ENCODE results near the gene STK24.

GRCh38 chr13:98540476-98540875 lies 36.4 kb downstream of the STK24 start:
- TF ChIP-seq, protein P1, sequence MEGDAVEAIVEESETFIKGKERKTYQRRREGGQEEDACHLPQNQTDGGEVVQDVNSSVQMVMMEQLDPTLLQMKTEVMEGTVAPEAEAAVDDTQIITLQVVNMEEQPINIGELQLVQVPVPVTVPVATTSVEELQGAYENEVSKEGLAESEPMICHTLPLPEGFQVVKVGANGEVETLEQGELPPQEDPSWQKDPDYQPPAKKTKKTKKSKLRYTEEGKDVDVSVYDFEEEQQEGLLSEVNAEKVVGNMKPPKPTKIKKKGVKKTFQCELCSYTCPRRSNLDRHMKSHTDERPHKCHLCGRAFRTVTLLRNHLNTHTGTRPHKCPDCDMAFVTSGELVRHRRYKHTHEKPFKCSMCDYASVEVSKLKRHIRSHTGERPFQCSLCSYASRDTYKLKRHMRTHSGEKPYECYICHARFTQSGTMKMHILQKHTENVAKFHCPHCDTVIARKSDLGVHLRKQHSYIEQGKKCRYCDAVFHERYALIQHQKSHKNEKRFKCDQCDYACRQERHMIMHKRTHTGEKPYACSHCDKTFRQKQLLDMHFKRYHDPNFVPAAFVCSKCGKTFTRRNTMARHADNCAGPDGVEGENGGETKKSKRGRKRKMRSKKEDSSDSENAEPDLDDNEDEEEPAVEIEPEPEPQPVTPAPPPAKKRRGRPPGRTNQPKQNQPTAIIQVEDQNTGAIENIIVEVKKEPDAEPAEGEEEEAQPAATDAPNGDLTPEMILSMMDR (conservative IDR thresholded peaks at IDR 0.05; ENCODE audit: low read depth, low read length), result no peak
- TF ChIP-seq, protein P2, sequence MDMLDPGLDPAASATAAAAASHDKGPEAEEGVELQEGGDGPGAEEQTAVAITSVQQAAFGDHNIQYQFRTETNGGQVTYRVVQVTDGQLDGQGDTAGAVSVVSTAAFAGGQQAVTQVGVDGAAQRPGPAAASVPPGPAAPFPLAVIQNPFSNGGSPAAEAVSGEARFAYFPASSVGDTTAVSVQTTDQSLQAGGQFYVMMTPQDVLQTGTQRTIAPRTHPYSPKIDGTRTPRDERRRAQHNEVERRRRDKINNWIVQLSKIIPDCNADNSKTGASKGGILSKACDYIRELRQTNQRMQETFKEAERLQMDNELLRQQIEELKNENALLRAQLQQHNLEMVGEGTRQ (IDR thresholded peaks at IDR 0.05; ENCODE audit: low read depth, low read length), result no peak
- TF ChIP-seq MAZ (IDR thresholded peaks at IDR 0.05; ENCODE audit: borderline replicate concordance, low read depth, low read length) (no peak), POLR2A (IDR thresholded peaks at IDR 0.05; ENCODE audit: low read depth, low read length) (no peak), RFX5 (IDR thresholded peaks at IDR 0.05; ENCODE audit: low read depth, low read length) (no peak), NFE2L2 (IDR thresholded peaks at IDR 0.05; ENCODE audit: low read depth, low read length) (no peak), MXI1 (IDR thresholded peaks at IDR 0.05; ENCODE audit: borderline replicate concordance, low read depth, low read length) (no peak), MAFK (IDR thresholded peaks at IDR 0.05; ENCODE audit: low read depth, low read length) (no peak)
